Measurements from ENCODE around the gene ZNF565.
"Not testable (repeated sequence)": the region's sequence is repeated elsewhere in the genome, so short reads cannot be mapped to it uniquely, and the experiment has no call there.

The ZNF565 gene

DNA sequence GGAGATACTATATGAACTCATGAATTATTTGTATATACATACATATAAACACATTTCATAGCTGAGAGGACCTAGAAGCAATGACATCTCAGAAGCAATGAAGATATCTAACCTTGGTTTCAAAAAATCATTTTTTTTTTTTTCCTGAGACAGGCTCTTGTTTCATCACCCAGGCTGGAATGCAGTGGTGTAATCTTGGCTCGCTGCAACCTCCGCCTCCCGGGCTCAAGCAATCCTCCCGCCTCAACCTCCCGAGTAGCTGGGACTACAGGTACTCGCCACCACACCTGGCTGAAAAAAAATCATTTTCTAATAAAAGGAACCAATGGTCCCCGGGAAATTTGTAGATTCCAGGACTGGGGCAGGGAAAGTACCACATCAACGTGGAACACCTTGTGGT lies 4.0 kb downstream of the ZNF565 start:
- DNase-seq: no peak

DNA sequence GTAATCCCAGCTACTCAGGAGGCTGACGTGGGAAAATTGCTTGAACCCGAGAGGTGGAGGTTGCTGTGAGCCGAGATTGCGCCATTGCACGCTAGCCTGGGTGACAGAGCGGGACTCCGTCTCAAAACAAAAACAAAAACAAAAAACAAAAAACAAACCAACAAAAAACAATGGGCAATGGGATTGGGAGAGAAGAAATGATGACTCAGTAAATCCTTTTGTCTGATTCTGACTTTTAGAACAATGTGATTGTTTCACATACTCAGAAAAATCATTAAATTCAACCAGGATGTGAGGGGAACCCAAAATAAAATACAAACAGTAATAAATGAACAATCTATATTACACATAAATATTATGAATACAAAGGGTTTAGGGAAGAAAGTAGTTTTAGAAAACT lies 5.1 kb downstream of the ZNF565 start:
- no peak for DNase-seq

DNA sequence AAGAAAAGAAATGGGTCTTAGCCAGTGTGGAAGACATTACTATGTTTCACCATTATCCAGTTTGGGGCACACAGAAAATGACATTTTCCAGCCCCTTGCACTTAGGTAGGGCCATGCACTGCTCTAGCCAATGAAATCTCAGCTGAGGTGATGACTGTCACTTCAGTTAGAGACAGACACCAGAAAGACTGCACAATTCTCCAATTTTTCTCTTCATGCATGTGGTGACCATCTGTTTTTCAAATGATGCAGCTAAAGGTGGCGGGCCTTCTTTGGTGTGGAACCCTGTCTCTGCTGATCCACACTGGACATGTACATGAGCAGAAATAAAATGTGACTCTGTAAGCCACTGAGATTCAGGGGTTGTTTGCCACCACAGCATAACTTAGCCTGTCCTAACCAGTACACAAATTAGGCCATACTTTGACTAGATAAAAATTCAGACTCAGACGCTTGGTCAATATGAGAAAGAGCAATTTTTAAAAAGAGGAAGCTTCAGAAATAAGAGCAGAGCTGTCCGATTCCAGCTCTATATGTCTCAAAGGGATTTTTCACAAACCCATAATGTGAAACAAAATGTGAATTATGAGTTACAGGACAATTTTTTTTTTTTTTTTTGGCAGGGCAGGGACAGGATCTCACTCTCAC lies 6.7 kb downstream of the ZNF565 start:
- DNase-seq: no peak

DNA sequence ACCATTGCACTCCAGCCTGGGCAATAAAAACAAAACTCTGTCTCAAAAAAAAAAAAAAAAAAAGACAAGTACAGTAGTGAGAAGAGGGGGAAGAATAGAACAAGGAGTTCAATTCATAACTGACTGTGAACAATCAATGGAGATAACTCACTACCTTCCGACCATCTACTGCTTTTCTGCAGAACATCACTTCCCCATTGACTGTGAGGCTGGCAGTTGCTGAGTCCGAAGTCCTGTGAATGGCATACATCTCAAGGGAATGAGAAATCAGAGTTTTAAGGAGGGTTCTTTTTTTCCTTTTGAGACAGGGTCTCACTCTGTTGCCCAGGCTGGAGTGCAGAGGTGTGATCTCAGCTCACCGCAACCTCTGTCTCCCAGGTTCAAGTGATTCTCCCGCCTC lies 11.2 kb downstream of the ZNF565 start:
- DNase-seq: no peak

DNA sequence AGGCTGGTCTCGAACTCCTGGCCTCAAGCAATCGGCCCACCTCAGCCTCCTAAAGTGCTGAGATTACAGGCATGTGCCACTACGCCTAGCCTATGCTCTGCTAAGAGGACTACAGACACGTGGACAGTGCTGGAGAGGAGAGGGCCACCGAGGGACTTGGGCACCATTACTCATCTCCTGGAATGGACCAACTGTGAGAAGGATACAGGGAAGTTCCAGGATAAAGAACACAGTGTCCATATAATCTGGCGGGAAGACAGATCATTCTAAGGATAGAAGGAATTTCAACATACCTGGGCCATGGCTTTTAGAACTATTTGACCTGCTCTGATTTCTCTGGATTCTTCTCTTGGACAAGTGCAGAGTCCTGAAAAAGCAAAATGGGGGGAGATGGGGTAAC lies 12.8 kb downstream of the ZNF565 start:
- DNase-seq: no peak

DNA sequence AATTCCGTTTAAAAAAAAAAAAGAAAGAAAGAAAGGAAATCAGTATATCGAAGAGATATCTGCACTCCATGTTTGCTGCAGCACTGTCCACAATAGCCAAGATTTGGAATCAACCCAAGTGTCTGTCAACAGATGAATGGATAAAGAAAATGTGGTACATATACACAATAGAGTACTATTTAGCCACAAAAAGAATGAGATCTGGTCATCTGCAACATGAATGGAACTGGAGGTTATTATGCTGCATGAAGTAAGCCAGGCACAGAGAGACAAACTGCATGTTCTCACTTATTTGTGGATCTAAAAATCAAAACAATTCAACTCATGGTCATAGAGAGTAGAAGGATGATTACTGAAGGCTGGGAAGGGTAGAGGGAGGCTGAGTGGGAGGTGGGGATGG lies 16.3 kb downstream of the ZNF565 start:
- no peak for DNase-seq

DNA sequence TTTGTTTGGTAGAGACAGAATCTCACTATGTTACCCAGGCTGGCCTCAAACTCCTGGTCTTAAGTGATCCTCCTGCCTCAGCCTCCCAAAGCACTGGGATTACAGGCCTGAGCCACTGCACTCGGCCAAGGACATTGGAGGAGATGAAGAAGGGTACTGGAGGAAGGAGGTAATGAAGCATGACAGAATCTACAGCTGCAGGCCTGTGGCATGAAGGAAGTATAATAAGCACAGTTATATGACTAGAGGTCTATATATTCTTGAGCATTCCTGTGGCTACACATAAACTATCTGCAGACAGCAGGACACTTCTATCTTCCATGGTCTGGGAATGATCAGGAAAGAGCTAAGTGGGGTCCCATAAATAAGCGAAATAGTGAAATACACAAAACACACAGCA lies 18.2 kb downstream of the ZNF565 start:
- no peak for DNase-seq

DNA sequence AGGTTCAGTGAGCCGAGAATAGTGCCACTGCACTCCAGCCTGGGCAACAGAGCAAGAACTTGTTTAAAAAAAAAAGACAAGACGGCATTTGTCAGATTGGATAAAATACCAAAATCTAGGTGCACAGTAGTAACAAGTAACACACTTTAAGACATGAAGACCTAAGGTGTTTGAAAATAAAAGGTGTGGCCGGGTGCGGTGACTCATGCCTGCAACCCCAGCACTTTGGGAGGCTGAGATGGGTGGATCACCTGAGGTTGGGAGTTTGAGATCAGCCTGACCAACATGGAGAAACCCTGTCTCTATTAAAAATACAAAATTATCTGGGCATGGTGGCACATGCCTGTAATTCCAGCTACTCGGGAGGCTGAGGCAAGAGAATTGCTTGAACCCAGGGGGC lies 27.7 kb downstream of the ZNF565 start:
- DNase-seq: not testable (repeated sequence)

DNA sequence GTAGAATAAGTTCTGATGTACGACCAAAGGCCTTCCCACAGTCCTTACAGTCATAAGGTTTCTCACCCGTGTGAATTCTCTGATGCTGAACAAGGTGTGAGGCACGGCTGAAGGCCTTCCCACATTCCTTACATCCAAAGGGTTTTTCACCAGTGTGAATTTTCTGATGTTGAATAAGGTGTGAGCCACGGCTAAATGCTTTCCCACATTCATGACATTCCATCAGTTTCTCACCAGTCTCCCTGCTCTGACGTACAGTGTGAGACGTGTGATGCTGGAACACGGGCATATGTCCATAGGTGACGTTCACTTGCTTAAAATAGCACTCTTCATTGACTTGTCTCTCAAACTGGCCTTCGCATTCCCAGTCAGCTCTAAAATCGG lies 31.2 kb downstream of the ZNF565 start:
- DNase-seq: no peak

DNA sequence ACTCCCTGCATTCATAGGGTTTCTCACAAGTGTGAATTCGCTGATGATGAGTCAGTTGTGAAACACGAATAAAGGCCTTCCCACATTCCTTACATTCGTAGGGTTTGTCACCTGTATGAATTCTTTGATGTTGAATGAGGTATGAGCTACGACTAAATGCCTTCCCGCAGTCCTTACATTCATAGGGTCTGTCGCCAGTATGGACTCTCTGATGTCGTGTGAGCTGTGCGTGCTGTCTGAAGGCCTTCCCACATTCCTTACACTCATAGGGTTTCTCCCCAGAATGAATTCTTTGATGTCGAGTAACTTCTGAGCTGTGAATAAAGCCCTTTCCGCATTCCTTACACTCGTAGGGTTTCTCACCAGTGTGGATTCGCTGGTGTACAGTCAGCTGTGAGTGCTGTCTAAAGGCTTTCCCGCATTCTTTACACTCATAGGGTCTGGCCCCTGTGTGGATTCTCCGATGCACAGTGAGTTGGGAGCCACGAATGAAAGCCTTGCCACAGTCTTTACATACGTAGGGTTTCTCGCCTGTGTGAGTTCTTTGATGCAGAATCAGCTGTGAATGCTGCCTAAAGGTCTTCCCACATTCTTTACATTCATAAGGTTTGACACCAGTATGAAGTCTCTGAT lies 31.7 kb downstream of the ZNF565 start:
- no peak for DNase-seq

DNA sequence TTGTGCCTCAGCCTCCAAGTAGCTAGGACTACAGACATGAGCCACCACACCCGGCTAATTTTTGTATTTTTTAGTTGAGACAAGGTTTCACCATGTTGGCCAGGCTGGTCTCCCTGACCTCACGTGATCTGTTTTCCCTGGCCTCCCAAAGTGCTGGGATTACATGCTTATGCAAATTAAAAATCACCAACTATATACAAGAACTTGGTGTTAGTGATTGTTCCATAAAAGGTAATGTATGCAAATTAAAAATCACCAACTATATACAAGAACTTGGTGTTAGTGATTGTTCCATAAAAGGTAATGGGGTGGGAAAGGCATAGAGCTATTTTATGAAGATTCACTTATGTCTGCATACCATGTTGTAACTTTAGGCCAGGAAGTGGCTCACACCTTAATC lies 35.4 kb downstream of the ZNF565 start:
- DNase-seq: not testable (repeated sequence)

DNA sequence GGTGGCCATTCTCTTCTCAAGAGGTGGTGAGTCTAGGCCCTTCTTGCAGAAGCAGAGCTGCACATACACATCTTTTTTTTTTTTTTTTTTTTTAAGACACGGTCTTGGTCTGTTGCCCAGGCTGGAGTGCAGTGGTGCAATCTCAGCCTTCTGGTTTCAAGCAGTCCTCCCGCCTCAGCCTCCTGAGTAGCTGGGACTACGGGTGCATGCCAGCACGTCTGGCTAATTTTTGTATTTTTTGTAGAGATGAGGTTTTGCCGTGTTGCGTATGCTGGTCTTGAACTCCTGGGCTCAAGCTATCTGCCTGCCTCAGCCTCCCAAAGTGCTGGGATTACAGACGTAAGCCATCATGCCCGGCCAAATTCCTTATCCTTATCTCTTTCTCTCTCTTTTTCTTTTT lies 40.6 kb downstream of the ZNF565 start:
- not testable (repeated sequence) for DNase-seq

DNA sequence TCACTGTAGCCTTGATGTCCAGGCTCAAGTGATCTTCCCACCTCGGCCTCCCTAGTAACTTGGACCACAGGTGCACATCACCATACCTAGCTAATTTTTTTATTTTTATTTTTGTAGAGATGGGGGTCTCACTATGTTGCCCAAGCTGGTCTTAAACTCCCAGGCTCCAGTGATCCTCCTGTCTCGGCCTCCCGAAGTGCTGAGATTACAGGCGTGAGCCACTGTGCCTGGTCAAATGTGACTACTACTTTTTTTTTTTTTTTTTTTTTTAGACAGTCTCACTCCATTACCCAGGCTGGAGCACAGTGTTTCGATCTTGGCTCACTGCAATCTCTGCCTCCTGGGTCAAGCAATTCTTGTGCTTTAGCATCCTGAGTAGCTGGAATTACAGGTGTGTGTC lies 41.6 kb downstream of the ZNF565 start:
- no peak for DNase-seq

DNA sequence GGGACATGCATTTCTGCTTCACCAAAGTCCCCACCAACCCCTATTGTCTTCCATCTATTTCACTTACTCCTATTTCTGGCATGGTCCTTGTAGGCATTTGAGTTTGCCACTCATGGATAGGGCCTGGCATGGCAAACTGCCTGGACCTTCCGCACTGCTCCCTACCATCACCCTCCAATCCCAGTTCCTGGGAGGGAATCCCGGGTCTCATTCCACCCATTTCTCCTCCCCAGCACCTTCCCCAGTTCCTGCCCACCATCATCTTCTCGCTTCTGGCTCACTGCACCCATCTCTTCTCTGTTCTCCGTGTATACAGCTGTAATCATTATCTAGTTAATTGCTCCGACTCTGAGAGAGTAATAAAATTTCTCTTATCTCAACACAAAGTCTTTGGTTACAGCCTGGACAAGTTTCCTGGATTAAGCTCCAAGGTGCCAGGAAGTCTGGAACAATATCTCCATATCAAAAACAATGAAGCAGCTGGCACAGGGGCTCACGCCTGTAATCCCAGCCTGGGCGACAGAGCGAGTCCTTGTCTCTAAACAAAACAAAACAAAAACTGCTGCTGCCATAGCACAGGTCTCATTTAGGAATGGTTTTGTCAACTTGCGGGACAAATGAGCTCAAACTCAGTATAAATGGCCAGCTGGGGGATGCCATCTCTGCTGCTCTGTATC lies 45.2 kb downstream of the ZNF565 start:
- peak; percentile 19 for DNase-seq

DNA sequence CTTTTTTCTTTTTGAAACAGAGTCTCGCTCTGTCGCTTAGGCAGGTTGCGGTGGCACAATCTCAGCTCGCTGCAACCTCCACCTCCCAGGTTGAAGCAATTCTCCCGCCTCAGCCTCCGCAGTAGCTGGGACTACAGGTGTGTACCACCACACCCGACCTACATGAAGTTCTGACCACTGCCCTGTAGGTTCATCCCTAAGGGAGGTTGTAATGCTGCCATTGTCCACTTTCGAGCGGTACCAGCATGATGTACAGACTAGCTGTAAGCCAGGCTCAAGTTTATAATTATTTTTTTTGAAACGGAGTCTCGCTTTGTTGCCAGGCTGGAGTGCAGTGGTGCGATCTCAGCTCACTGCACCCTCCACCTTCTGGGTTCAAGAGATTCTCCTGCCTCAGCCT lies 50.7 kb downstream of the ZNF565 start:
- DNase-seq: no peak

DNA sequence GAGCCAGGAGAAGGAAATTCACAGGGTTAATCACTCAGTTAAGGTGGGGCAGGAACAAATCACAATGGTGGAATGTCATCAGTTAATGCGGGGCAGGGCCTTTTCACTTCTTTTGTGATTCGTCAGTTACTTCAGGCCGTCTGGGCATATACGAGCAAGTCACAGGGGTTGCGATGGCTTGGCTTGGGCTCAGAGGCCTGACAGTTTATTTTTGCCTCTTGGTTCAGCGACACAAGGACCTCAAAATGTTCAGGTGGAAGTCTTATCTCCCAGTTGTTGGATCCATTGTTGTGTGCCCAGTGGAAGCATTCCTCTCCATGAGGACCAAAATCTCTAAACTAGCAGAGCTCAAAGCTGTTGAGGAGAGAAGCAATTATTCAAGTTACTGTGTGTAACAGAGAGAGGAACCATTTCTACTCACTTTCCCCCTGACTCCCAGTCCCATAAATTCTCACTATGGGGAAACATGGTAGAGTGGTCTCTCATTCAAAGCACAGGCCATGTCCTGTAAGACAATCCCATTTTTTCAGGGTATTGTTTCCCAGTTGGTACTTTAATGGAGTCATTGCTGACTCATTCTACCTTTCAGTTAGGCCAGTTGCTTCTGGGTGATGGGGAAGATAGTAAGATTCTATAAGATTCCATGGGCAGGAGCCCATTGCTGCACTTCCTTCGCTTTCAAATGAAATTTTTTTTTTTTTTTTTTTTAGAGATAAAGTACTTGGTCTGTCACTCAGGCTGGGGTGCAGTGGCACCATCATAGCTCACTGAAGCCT lies 53.5 kb downstream of the ZNF565 start:
- no peak for DNase-seq

DNA sequence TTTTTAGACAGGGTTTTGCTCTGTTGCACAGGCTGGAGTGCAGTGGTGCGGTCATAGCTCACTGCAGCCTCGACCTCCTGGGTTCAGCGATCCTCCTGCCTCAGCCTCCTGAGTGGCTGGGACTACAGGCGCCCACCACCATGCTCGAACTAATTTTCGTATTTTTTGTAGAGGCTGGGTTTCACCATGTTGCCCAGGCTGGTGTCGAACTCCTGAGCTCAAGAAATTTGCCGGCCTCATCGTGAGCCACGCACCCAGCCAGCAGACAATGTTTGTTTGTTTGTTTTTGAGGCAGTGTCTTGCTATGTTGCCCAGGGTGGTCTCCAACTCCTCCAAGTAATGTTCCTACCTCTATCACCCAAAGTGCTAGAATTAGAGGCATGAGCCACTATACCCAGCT lies 61.3 kb downstream of the ZNF565 start:
- no peak for DNase-seq

DNA sequence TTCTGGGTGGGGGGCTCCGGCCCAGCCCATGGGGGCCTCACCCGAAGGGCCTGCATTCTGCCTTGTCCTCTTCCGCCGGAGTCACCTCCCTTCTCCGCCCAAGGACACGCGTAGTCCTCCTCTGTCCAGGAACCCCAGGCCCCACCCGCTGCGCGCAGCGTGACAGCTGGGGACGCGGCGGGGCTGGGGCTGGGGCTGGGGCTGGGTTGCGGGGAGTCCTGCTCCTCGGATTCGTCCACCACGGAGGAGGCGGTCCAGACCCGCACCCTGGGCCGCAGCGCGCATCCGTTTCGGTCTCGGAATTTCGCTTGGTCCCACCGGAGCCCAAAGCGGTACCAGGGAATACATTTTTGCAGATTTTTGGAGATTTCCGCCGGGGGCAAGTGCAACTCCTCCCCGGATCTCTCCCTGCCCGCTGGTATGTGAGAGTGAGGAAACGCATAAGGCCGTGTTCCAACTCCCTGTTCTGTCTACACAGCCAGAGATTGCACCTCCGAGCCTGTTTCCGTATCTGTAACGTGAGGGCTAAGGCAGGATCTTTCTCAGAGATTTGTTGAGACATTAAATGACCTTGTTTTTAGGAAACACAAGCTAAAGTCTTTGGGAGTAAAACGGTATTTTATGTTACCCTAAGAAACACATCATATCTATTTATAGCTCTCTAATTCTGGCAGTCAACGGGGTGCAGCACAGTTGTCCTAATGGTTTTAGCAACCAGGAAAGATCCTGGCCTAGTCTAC lies 61.9 kb downstream of the ZNF565 start, which contains the start of gene COX7A1:
COX7A1 (minus strand) TSS at position 96 of the 740 bp plus-strand sequence; CDS start at position 56, 40 bp downstream.
- DNase-seq: no peak

DNA sequence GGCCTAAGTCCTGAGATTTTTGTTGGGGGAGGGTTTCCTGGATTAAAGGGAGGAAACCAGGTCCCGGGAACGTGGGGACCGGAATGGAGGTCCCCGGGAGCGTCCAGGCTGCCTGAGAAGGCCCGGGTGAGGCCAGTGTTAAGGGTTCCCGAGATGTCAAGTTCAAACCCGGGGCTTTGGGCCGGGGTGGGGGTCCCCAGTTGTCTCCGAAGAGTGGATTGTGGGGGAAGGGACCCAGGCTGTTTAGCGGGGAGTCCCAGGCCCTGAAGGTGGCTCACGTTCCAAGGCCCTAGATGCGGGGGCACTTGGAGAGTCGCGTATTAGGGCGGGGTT lies 62.5 kb downstream of the ZNF565 start:
- no peak for DNase-seq

DNA sequence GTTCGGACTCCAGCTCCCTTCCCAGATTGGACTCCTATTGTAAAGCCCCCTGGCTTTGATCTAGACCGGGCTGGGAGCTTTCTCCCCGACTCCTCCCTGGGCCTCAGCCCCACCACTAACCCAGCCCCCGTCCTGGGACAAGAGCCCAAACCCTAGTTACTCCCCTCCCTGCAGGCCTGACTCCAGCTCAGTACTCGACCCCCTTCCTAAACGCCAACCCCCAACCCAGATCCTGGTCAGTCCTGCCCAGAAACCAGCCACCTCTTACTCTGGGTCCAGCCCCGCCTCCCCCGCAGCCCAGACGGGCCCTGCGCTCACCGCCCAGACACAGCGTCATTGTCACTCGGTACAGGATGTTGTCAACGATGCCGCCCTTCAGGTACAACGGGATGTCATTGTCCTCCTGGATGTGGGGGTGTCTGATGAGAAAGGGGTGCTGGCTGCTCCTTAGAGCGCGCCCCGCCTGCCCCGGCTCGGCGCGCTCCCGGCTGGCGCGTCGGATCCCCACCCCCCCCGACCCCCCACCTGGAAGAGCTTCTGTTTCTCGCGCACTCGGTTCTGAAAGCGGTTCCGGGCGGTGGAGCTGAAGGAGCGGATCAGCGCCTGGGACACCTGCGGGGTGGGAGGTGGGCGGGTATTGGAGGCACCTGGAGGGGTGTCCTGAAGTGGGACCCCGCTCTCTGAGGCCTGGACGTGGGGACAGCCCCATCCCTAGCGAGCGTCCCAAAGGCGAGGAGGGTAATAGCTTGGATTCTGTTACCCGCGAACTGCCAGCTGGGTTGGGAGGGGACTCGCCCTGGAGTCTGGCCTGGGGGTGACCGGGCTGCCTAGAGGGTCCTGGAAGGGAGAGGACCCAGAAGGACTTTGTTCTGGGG lies 63.1 kb downstream of the ZNF565 start:
- no peak for DNase-seq

DNA sequence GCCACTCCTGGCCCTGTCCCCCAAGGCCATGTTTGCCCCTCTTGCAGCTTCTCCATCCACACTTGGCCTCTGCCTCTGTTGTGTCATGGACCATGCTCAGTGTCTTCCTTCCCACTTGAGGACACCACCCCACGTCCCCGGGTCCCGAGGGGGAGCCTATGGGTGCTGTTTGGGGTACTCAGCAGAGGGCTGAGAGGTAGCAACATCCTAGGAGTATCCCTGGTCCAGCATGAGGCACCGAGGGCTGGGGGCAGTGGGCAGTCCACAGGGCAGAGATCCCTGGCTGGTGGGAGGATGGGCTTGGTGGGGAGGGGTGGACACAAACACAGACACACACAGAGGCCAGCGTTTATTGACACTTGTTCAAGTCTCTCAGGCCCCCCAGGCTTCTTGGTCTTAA lies 63.9 kb downstream of the ZNF565 start:
- DNase-seq: no peak

Measured in NCI-H2081 treated with DMSO at 0.1 percent for 48 hours (cell line).